Suprapubic skin (tissue), 4 donors: Measurements from ENCODE around the gene SI.

ENCODE experiments used
- CTCF ChIP-seq, 2 donors: fragments of 200-600 bp in 1 of 2; fragments of 450-650 bp in 1 of 2; sonication (generic) in 1 of 2; IDR thresholded peaks; one replicate each; pipeline ENCODE4 v1.5.1; 2016 to 2019; ENCODE audit warnings: antibody characterized with exemption in 2 of 2, mild to moderate bottlenecking in 1 of 2, moderate library complexity in 1 of 2
- POLR2A ChIP-seq, 2 donors: fragments of 450-650 bp; IDR thresholded peaks; one replicate each; pipeline ENCODE4 v1.6.1; 2017; ENCODE audit warnings: antibody characterized with exemption in 2 of 2, mild to moderate bottlenecking in 2 of 2, moderate library complexity in 2 of 2
- POLR2AphosphoS5 ChIP-seq, 3 donors: sonication (generic); formaldehyde crosslinking; IDR thresholded peaks; one replicate each; pipeline ENCODE4 v1.6.1; 2017; ENCODE audit warnings: antibody characterized with exemption in 3 of 3

GRCh38 chr3:165103616-165104015 lies 25.3 kb upstream of the SI start:
- TF ChIP-seq CTCF (IDR thresholded peaks at IDR 0.05): no peak
- TF ChIP-seq POLR2AphosphoS5 (IDR thresholded peaks at IDR 0.05): no peak
- TF ChIP-seq POLR2A (IDR thresholded peaks at IDR 0.05): no peak
